CD14-positive monocyte (primary cell): ENCODE data around the gene FAM219B. TPM values are rescaled to one million over a fixed set of nuclear protein-coding genes. Genes with fewer than 3 reads are reported as not detected.

ENCODE experiments used
- DNase-seq, 3 donors: peaks; one replicate each; pipeline ENCODE4 v3.0.0-alpha.2; 2011 to 2022
- H2AFZ ChIP-seq: 2 replicates; pipeline ENCODE4 v1.6.0; 2012; ENCODE audit warnings: mild to moderate bottlenecking, low read depth, low read length, inconsistent platforms; ENCODE audit not compliant: insufficient read depth, poor library complexity, severe bottlenecking
- H3K27ac ChIP-seq, 2 donors: 1 replicate in 1 of 2; 2 replicates in 1 of 2; pipeline ENCODE4 v1.5.1; 2012 to 2013; ENCODE audit warnings: low read length in 2 of 2, control low read depth in 1 of 2, inconsistent platforms in 1 of 2, low read depth in 1 of 2, mild to moderate bottlenecking in 1 of 2
- H3K27me3 ChIP-seq, 2 donors: one replicate each; pipeline versions ENCODE4 v1.6.0 to v1.6.1; 2011 to 2013; ENCODE audit warnings: low read length in 2 of 2; ENCODE audit not compliant: control insufficient read depth in 2 of 2, insufficient read depth in 2 of 2
- H3K36me3 ChIP-seq, 2 donors: replicated peaks in 1 of 2; 1 replicate in 1 of 2; 2 replicates in 1 of 2; pipeline versions ENCODE4 v1.5.1 to v1.6.1; 2012 to 2013; ENCODE audit warnings: low read length in 2 of 2, control low read depth in 1 of 2, inconsistent platforms in 1 of 2, mild to moderate bottlenecking in 1 of 2; ENCODE audit not compliant: insufficient read depth in 2 of 2, control insufficient read depth in 1 of 2
- H3K4me1 ChIP-seq, 2 donors: 1 replicate in 1 of 2; 2 replicates in 1 of 2; pipeline versions ENCODE4 v1.5.1 to v1.6.1; 2012 to 2013; ENCODE audit warnings: low read length in 2 of 2, control low read depth in 1 of 2, inconsistent platforms in 1 of 2, mild to moderate bottlenecking in 1 of 2, moderate library complexity in 1 of 2; ENCODE audit not compliant: insufficient read depth in 2 of 2, control insufficient read depth in 1 of 2
- H3K4me2 ChIP-seq: replicated peaks from 2 replicates; pipeline ENCODE3; 2012; ENCODE audit warnings: low read length, moderate library complexity, mild to moderate bottlenecking; ENCODE audit not compliant: poor library complexity, severe bottlenecking; ENCODE audit errors: extremely low read depth
- H3K4me3 ChIP-seq, 3 experiments: fragments of 200-600 bp in 1 of 3; sonication (generic) in 1 of 3; replicated peaks in 1 of 3; 1 replicate in 2 of 3; 2 replicates in 1 of 3; pipeline ENCODE4 v1.5.1; 2011 to 2013; ENCODE audit warnings: low read length in 3 of 3, mild to moderate bottlenecking in 3 of 3, control low read depth in 2 of 3, low read depth in 2 of 3, inconsistent platforms in 1 of 3, moderate library complexity in 1 of 3
- H3K79me2 ChIP-seq: 2 replicates; pipeline ENCODE4 v1.6.0; 2012; ENCODE audit warnings: mild to moderate bottlenecking, control low read depth, inconsistent platforms, low read length, moderate library complexity; ENCODE audit not compliant: insufficient read depth
- H3K9ac ChIP-seq: 2 replicates; pipeline ENCODE4 v1.6.0; 2017; ENCODE audit warnings: low read length, mild to moderate bottlenecking; ENCODE audit not compliant: insufficient read depth, poor library complexity, severe bottlenecking
- H3K9me3 ChIP-seq, 2 donors: replicated peaks in 1 of 2; 1 replicate in 1 of 2; 2 replicates in 1 of 2; pipeline versions ENCODE4 v1.5.1 to v1.6.1; 2012 to 2013; ENCODE audit warnings: low read length in 2 of 2, control low read depth in 1 of 2; ENCODE audit not compliant: control insufficient read depth in 1 of 2, insufficient read depth in 1 of 2
- H4K20me1 ChIP-seq: 2 replicates; pipeline ENCODE4 v1.6.0; 2012; ENCODE audit warnings: mild to moderate bottlenecking, low read length, control low read depth, moderate library complexity; ENCODE audit not compliant: insufficient read depth
- H3K27ac Mint-ChIP-seq, 7 donors: one replicate each; pipeline ENCODE4 v1.8.0; 2020; ENCODE audit warnings: mild to moderate bottlenecking in 7 of 7, mixed read lengths in 7 of 7, moderate library complexity in 6 of 7, inconsistent platforms in 2 of 7
- H3K27me3 Mint-ChIP-seq, 3 donors: one replicate each; pipeline ENCODE4 v1.8.0; 2021 to 2022; ENCODE audit warnings: low read depth in 3 of 3, mild to moderate bottlenecking in 3 of 3, mixed read lengths in 3 of 3, moderate library complexity in 3 of 3, inconsistent platforms in 1 of 3
- H3K36me3 Mint-ChIP-seq, 2 donors: one replicate each; pipeline ENCODE4 v1.8.0; 2020; ENCODE audit warnings: mixed read lengths in 2 of 2, inconsistent platforms in 1 of 2, mild to moderate bottlenecking in 1 of 2
- H3K4me1 Mint-ChIP-seq: one replicate; pipeline ENCODE4 v1.8.0; 2020; ENCODE audit warnings: mild to moderate bottlenecking, mixed read lengths
- H3K4me3 Mint-ChIP-seq, 2 donors: one replicate each; pipeline ENCODE4 v1.8.0; 2020; ENCODE audit warnings: mild to moderate bottlenecking in 2 of 2, mixed read lengths in 2 of 2, moderate library complexity in 1 of 2
- H3K9me3 Mint-ChIP-seq, 7 donors: one replicate each; pipeline ENCODE4 v1.8.0; 2020 to 2022; ENCODE audit warnings: mixed read lengths in 7 of 7, mild to moderate bottlenecking in 6 of 7, moderate library complexity in 6 of 7, inconsistent platforms in 2 of 7
- WGBS: methylation state at CpG from one replicate; pipeline ENCODE4 v1.1.5; 2013; ENCODE audit warnings: missing lambda C conversion rate; ENCODE audit not compliant: insufficient coverage; 5-methylcytosine and 5-hydroxymethylcytosine counted together
- intact Hi-C, 2 donors: fragments of 100-400 bp; cut with micrococcal nuclease; formaldehyde crosslinking; loops; one replicate each; pipeline versions ENCODE4 v1.15.0 to v1.15.1; 2023
- polyA plus RNA-seq, 3 donors: library from polyadenylated mRNA; depleted of rRNA in 1 of 3; unstranded in 2 of 3; stranded (reverse) in 1 of 3; fragments of 300-500 nt in 2 of 3; fragments of >200 nt in 1 of 3; fragmentation: Illumina TruSeq in 2 of 3; gene quantifications; 1 replicate in 2 of 3; 2 replicates in 1 of 3; pipeline ENCODE4 v1.2.3, GENCODE V29; 2012 to 2021
- TF ChIP-seq, protein P1 (sequence below): fragments of 200-600 bp; IDR thresholded peaks from one replicate; pipeline ENCODE4 v1.8.0; 2022; ENCODE audit warnings: antibody characterized with exemption, mild to moderate bottlenecking

The FAM219B gene
- polyA plus RNA-seq, 3 donors: 11.7 to 53.9 (median 17.1) TPM

DNA sequence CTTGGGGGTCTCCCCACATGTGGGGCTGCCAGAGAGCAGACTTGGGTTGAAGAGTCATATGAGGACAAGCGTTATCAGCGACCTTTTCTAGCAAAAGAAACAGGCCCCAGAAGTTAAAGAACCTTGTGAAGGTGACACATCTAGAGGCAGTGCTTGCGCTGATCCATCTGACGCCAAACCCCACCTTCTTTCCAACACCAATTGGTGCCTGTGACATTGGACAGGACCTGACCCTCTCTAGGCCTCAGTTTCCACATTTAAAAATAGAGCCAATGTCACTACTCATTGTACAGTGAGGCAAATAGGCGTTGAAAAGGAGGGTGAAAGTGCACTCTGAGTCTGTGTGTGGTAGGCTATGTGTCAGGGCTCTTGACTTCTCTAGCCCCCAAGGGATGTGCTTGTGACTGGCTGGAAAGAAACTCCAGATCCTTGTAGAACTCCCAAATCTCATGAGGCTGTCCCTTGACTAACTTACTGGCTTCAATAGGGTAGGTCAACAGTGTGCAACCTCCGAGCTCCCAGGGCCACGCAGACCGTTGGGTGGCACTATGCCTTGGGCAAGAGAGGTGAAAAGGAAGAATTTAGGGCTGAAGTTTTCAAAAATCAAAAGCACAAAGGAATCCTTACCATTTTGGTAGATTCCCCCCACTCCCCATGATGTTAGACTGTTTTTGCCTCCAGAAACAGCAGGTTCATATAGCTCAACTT lies 666 bp upstream of the FAM219B start:
- Histone ChIP-seq H3K27ac (peak overlapping the region; percentile 39 to 90), H3K36me3 (peaks cover 16 to 38% of the 10 kb centered on the region in 2 donors), H4K20me1 (peaks cover 5% of the 10 kb centered on the region), H3K9ac (peak overlapping the region; percentile 94), H3K79me2 (peaks cover 23% of the 10 kb centered on the region), H2AFZ (peak overlapping the region; percentile 97), H3K9me3 (no peaks in the 10 kb centered on the region), H3K4me2 (peak overlapping the region; percentile 85), H3K4me3 (peak overlapping the region; percentile 62 to 95 (median 95)), H3K4me1 (peaks cover 26 to 33% of the 10 kb centered on the region in 2 donors), H3K27me3 (no peaks in the 10 kb centered on the region)
- Mint-ChIP-seq H3K4me1 (peaks cover 33% of the 10 kb centered on the region), H3K27ac (peak overlapping the region; percentile 89 to 96 (median 94)), H3K4me3 (peak overlapping the region; percentile 96 to 97), H3K9me3 (peaks cover 0 to 2% (median 0%) of the 10 kb centered on the region in 7 donors), H3K36me3 (peaks cover 29 to 40% of the 10 kb centered on the region in 2 donors), H3K27me3 (peaks cover 0 to 3% (median 0%) of the 10 kb centered on the region in 3 donors)
- TF ChIP-seq, protein P1, sequence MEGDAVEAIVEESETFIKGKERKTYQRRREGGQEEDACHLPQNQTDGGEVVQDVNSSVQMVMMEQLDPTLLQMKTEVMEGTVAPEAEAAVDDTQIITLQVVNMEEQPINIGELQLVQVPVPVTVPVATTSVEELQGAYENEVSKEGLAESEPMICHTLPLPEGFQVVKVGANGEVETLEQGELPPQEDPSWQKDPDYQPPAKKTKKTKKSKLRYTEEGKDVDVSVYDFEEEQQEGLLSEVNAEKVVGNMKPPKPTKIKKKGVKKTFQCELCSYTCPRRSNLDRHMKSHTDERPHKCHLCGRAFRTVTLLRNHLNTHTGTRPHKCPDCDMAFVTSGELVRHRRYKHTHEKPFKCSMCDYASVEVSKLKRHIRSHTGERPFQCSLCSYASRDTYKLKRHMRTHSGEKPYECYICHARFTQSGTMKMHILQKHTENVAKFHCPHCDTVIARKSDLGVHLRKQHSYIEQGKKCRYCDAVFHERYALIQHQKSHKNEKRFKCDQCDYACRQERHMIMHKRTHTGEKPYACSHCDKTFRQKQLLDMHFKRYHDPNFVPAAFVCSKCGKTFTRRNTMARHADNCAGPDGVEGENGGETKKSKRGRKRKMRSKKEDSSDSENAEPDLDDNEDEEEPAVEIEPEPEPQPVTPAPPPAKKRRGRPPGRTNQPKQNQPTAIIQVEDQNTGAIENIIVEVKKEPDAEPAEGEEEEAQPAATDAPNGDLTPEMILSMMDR: no peak
- intact Hi-C loops: loop anchor here (2.0 to 10.0 kb wide), 2 partner anchors 31 to 63 kb away; partner anchors contain the start of genes ULK3 (in 2 of the 2) and COX5A (in 1 of the 2)
- WGBS: 27% methylated on average over 4 of the region's 8 CpGs
- no peak for DNase-seq

DNA sequence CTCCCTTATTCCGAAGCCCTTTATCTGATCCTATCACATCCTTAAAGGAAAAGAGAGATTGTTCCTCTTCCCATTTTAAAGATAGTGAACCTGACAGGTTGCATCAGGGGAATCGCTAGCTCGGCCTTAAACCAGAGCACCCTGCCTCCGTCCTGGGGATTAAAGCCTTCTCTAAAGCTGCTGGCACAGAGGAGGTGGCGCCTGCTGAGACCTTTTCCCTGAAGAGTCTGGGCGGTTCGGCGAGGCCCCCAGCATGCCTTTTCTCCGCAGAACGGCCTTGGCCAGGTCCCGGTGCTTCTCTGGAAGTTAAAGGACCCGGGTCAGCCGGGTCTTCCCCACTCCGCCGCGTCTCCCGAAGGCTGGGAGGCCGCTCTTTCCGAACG lies 593 bp downstream of the FAM219B start:
- DNase-seq: no peak
- WGBS: 1% methylated on average over 19 of the region's 20 CpGs
- no peaks in the 10 kb centered on the region for H3K27me3 ChIP-seq
- no peaks in the 10 kb centered on the region for H3K9me3 ChIP-seq
- H3K36me3 Mint-ChIP-seq: peaks cover 28 to 38% of the 10 kb centered on the region in 2 donors
- peaks cover 0 to 3% (median 0%) of the 10 kb centered on the region in 3 donors for H3K27me3 Mint-ChIP-seq
- peak overlapping the region; percentile 85 for H3K4me2 ChIP-seq
- H3K27ac Mint-ChIP-seq: peak overlapping the region; percentile 37 to 93 (median 84)
- TF ChIP-seq, protein P1: no peak
- peaks cover 31 to 38% of the 10 kb centered on the region in 2 donors for H3K4me1 ChIP-seq
- peak overlapping the region; percentile 94 for H3K9ac ChIP-seq
- peaks cover 39% of the 10 kb centered on the region for H3K4me1 Mint-ChIP-seq
- peak overlapping the region; percentile 62 to 90 for H3K27ac ChIP-seq
- peak overlapping the region; percentile 96 to 97 for H3K4me3 Mint-ChIP-seq
- peak overlapping the region; percentile 97 for H2AFZ ChIP-seq
- peaks cover 23% of the 10 kb centered on the region for H3K79me2 ChIP-seq
- peak overlapping the region; percentile 62 to 95 (median 95) for H3K4me3 ChIP-seq
- H3K36me3 ChIP-seq: peaks cover 10 to 37% of the 10 kb centered on the region in 2 donors
- H3K9me3 Mint-ChIP-seq: peaks cover 0 to 2% (median 0%) of the 10 kb centered on the region in 7 donors
- peaks cover 12% of the 10 kb centered on the region for H4K20me1 ChIP-seq
- intact Hi-C loops: loop anchor here (2.0 to 10.0 kb wide), 2 partner anchors 33 to 61 kb away; partner anchors contain the start of genes ULK3 (in 2 of the 2) and COX5A (in 1 of the 2)
